Activated T-helper 17 cell treated with anti-CD3 and anti-CD28 coated beads, Interleukin-2, amount 50 U/mL, for 72 hours (primary cell): Measurements from ENCODE around the gene ABHD8. TPM values are rescaled to one million over a fixed set of nuclear protein-coding genes. Genes with fewer than 3 reads are reported as not detected.

Experiments
- ATAC-seq: fragments of 150-1000 bp; cut with Tn5 transposase; replicated peaks from 2 replicates; pipeline ENCODE4 v1.10.0; 2021; ENCODE audit warnings: mild to moderate bottlenecking, moderate library complexity
- H3K27ac Mint-ChIP-seq: one replicate; pipeline ENCODE4 v1.8.0; 2022; ENCODE audit warnings: mixed read lengths
- H3K27me3 Mint-ChIP-seq: one replicate; pipeline ENCODE4 v1.8.0; 2022; ENCODE audit warnings: mixed read lengths
- H3K36me3 Mint-ChIP-seq: one replicate; pipeline ENCODE4 v1.8.0; 2022; ENCODE audit warnings: low read depth, mild to moderate bottlenecking, mixed read lengths
- H3K4me1 Mint-ChIP-seq: one replicate; pipeline ENCODE4 v1.8.0; 2022; ENCODE audit warnings: mixed read lengths
- H3K4me3 Mint-ChIP-seq: one replicate; pipeline ENCODE4 v1.8.0; 2022; ENCODE audit warnings: mild to moderate bottlenecking, mixed read lengths
- H3K9me3 Mint-ChIP-seq: one replicate; pipeline ENCODE4 v1.8.0; 2022; ENCODE audit warnings: mixed read lengths
- total RNA-seq, 2 donors: library from RNA; stranded (reverse); gene quantifications; one replicate each; pipeline ENCODE4 v1.2.3, GENCODE V29; 2022

ABHD8 gene
- total RNA-seq, 2 donors from 2014 or later: 8.0 to 8.5 TPM

DNA sequence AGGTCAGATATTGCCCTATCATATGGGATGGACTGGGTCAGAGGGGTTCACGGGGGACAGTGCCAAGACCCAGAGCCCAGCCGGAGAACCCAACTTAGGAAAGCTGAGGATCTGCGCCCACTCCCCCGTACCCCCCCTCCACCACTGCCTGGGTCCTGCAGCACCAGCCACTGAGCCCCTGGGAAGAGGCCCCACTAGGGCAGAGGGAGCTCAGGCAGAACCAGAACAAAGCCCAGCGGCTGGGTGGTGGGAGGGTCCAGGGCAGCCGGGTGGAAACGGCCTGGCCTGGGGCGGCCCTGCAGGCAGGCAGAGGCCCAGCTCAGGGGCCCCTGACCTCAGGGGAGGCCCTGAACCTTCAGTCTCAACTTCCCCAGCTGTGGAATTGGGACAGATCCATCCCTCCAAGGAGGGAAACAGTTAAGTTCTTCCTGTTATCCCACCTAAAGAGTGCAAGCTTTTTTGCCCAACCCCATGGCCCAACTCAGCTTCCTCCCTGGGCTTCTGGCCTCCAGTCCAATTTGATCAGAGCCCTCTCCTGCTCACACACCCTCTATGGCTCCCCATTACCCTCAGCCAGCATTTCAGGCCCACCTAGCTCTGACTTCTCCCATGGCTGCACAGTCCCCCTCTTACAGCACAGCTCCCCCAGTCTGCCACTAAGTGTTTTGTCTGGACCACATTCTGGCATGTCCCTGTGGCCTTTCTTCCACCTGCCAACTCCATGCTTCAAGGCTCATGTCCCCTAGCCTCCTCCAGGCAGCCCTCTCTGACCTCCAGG, 60.6 kb downstream of the ABHD8 start:
- Mint-ChIP-seq H3K27ac (peak overlapping the region; percentile 17), H3K36me3 (no peaks in the 10 kb centered on the region), H3K4me1 (no peaks in the 10 kb centered on the region), H3K4me3 (no peak overlapping the region), H3K9me3 (no peaks in the 10 kb centered on the region), H3K27me3 (no peaks in the 10 kb centered on the region)
- ATAC-seq: no peak

Other genes starting within 250 kb of the ABHD8 start
- gene HAUS8, start 228.0 kb downstream of the ABHD8 start, total RNA-seq: 10 to 100 TPM; 26.0 to 35.2 TPM
- 100 to 1,000 TPM; 149 to 152 TPM for gene MYO9B, start 227.6 kb downstream of the ABHD8 start, total RNA-seq
- gene USE1, start 88.1 kb downstream of the ABHD8 start, total RNA-seq: 10 to 100 TPM; 27.8 to 30.6 TPM
- gene OCEL1, start 77.2 kb downstream of the ABHD8 start, total RNA-seq: 10 to 100 TPM; 14.1 to 17.6 TPM
- 1 to 10 TPM; 6.8 to 9.2 TPM for gene NR2F6, start 57.5 kb downstream of the ABHD8 start, total RNA-seq
- gene USHBP1, start 38.7 kb downstream of the ABHD8 start, total RNA-seq: under 1 TPM; 0.26 to 0.48 TPM
- gene BABAM1, start 36.0 kb downstream of the ABHD8 start, total RNA-seq: 100 to 1,000 TPM in 1 of 2 donors, 10 to 100 TPM in 1; 73.4 to 115 TPM
- 10 to 100 TPM in 1 of 2 donors, 1 to 10 TPM in 1; 4.4 to 11.6 TPM for gene ANKLE1, start 21.5 kb downstream of the ABHD8 start, total RNA-seq
- gene MRPL34, start 2.4 kb upstream of the ABHD8 start, total RNA-seq: 10 to 100 TPM; 56.2 to 95.9 TPM
- 10 to 100 TPM; 27.8 to 45.8 TPM for gene DDA1, start 6.1 kb upstream of the ABHD8 start, total RNA-seq
- 1 to 10 TPM; 3.6 to 3.9 TPM for gene ANO8, start 31.4 kb upstream of the ABHD8 start, total RNA-seq
- 10 to 100 TPM; 14.7 to 29.6 TPM for gene GTPBP3, start 34.1 kb upstream of the ABHD8 start, total RNA-seq
- gene PLVAP, start 73.9 kb upstream of the ABHD8 start, total RNA-seq: under 1 TPM in 1 of 2 donors, not detected in 1; 0.53 TPM
- 1 to 10 TPM; 1.8 to 4.8 TPM for gene CCDC194, start 90.8 kb upstream of the ABHD8 start, total RNA-seq
- gene BST2, start 102.2 kb upstream of the ABHD8 start, total RNA-seq: 100 to 1,000 TPM; 130 to 154 TPM
- 10 to 100 TPM; 42.6 to 48.9 TPM for gene MVB12A, start 116.6 kb upstream of the ABHD8 start, total RNA-seq
- not detected for gene TMEM221, start 145.2 kb upstream of the ABHD8 start, total RNA-seq
- not detected for gene NXNL1, start 157.5 kb upstream of the ABHD8 start, total RNA-seq
- 1 to 10 TPM; 3.8 to 6.7 TPM for gene SLC27A1, start 167.1 kb upstream of the ABHD8 start, total RNA-seq
- gene PGLS, start 208.2 kb upstream of the ABHD8 start, total RNA-seq: 10 to 100 TPM; 49.0 to 61.8 TPM